Dendritic cell treated with granulocyte-macrophage colony-stimulating factor and Interleukin-4, amounts not matched to agents 40 ng/mL and 50 ng/mL, for 4 days (primary cell): ENCODE results near the gene MYL12A.
"Not testable (repeated sequence)": the region's sequence is repeated elsewhere in the genome, so short reads cannot be mapped to it uniquely, and the experiment has no call there.

Experiments used
- H3K27ac Mint-ChIP-seq: one replicate; pipeline ENCODE4 v1.8.0; 2022; ENCODE audit warnings: mild to moderate bottlenecking, mixed read lengths
- H3K27me3 Mint-ChIP-seq: one replicate; pipeline ENCODE4 v1.8.0; 2022; ENCODE audit warnings: mild to moderate bottlenecking, mixed read lengths
- H3K36me3 Mint-ChIP-seq: one replicate; pipeline ENCODE4 v1.8.0; 2022; ENCODE audit warnings: low read depth, mixed read lengths
- H3K4me1 Mint-ChIP-seq: one replicate; pipeline ENCODE4 v1.8.0; 2022; ENCODE audit warnings: low read depth, mixed read lengths
- H3K4me3 Mint-ChIP-seq: one replicate; pipeline ENCODE4 v1.8.0; 2022; ENCODE audit warnings: mild to moderate bottlenecking, moderate library complexity, mixed read lengths
- H3K9me3 Mint-ChIP-seq: one replicate; pipeline ENCODE4 v1.8.0; 2022; ENCODE audit warnings: mixed read lengths
- intact Hi-C: fragments of 100-400 bp; cut with micrococcal nuclease; formaldehyde crosslinking; loops from one replicate; pipeline ENCODE4 v1.15.0; 2022

The MYL12A gene

GRCh38 chr18:3218819-3219218 is 28.8 kb upstream of the MYL12A start:
- Mint-ChIP-seq H3K9me3 (no peaks in the 10 kb centered on the region), H3K4me1 (peaks cover 5% of the 10 kb centered on the region), H3K27ac (no peak overlapping the region), H3K4me3 (no peak overlapping the region), H3K36me3 (peaks cover 12% of the 10 kb centered on the region), H3K27me3 (no peaks in the 10 kb centered on the region)
- intact Hi-C loops, result no loop called here

- H3K27ac Mint-ChIP-seq, result no peak overlapping the region
These were observed 28.4 kb upstream of the MYL12A start for GRCh38 chr18:3219241-3219630.

GRCh38 chr18:3219631-3220335 is 27.8 kb upstream of the MYL12A start, which contains the start of gene MYOM1:
Gene MYOM1 (minus strand): TSS chr18:3219968. CDS start chr18:3215223, 4,745 bp downstream.
- no peak within 1 kb of the TSS for H3K4me3 Mint-ChIP-seq
- H3K27ac Mint-ChIP-seq, result no peak within 1 kb of the TSS
- no peaks in the 10 kb centered on the region for H3K27me3 Mint-ChIP-seq
- peaks cover 6% of the 10 kb centered on the region for H3K36me3 Mint-ChIP-seq
- H3K4me1 Mint-ChIP-seq, result peaks cover 5% of the 10 kb centered on the region
- intact Hi-C loops, result no loop called here
- no peaks in the 10 kb centered on the region for H3K9me3 Mint-ChIP-seq

More at GRCh38 chr18:3219241-3219630, 28.4 kb upstream of the MYL12A start:
- intact Hi-C loops, result no loop called here
- Mint-ChIP-seq H3K4me3 (no peak overlapping the region), H3K27me3 (no peaks in the 10 kb centered on the region), H3K36me3 (peaks cover 11% of the 10 kb centered on the region), H3K9me3 (no peaks in the 10 kb centered on the region), H3K4me1 (peaks cover 5% of the 10 kb centered on the region)

- H3K27me3 Mint-ChIP-seq, H3K4me3 Mint-ChIP-seq, H3K27ac Mint-ChIP-seq, H3K9me3 Mint-ChIP-seq, H3K36me3 Mint-ChIP-seq, H3K4me1 Mint-ChIP-seq, intact Hi-C loops: not testable (repeated sequence)
These were observed 26.7 kb upstream of the MYL12A start for GRCh38 chr18:3220868-3221267.

- Mint-ChIP-seq H3K27me3 (no peaks in the 10 kb centered on the region), H3K9me3 (no peaks in the 10 kb centered on the region), H3K4me1 (peaks cover 2% of the 10 kb centered on the region), H3K36me3 (no peaks in the 10 kb centered on the region), H3K27ac (no peak overlapping the region), H3K4me3 (no peak overlapping the region)
- intact Hi-C loops, result no loop called here
These were observed 26.1 kb upstream of the MYL12A start for GRCh38 chr18:3221496-3221895.

- Mint-ChIP-seq H3K4me3 (no peak overlapping the region), H3K27ac (no peak overlapping the region), H3K36me3 (no peaks in the 10 kb centered on the region), H3K9me3 (no peaks in the 10 kb centered on the region), H3K4me1 (no peaks in the 10 kb centered on the region), H3K27me3 (no peaks in the 10 kb centered on the region)
- intact Hi-C loops, result no loop called here
These were observed 24.2 kb upstream of the MYL12A start for GRCh38 chr18:3223356-3223755.

GRCh38 chr18:3224223-3224622 is 23.4 kb upstream of the MYL12A start:
- Mint-ChIP-seq H3K27ac (no peak overlapping the region), H3K27me3 (no peaks in the 10 kb centered on the region), H3K4me3 (no peak overlapping the region), H3K4me1 (no peaks in the 10 kb centered on the region), H3K9me3 (no peaks in the 10 kb centered on the region), H3K36me3 (no peaks in the 10 kb centered on the region)
- intact Hi-C loops, result no loop called here

GRCh38 chr18:3225588-3225987 is 22.0 kb upstream of the MYL12A start:
- no peaks in the 10 kb centered on the region for H3K4me1 Mint-ChIP-seq
- intact Hi-C loops, result no loop called here
- no peaks in the 10 kb centered on the region for H3K9me3 Mint-ChIP-seq
- H3K27ac Mint-ChIP-seq, result no peak overlapping the region
- no peaks in the 10 kb centered on the region for H3K36me3 Mint-ChIP-seq
- no peak overlapping the region for H3K4me3 Mint-ChIP-seq
- no peaks in the 10 kb centered on the region for H3K27me3 Mint-ChIP-seq

- Mint-ChIP-seq H3K27ac (no peak overlapping the region), H3K9me3 (no peaks in the 10 kb centered on the region), H3K4me3 (no peak overlapping the region), H3K4me1 (no peaks in the 10 kb centered on the region), H3K27me3 (no peaks in the 10 kb centered on the region), H3K36me3 (no peaks in the 10 kb centered on the region)
- intact Hi-C loops, result no loop called here
These were observed 21.6 kb upstream of the MYL12A start for GRCh38 chr18:3226048-3226447.

- H3K36me3 Mint-ChIP-seq, result no peaks in the 10 kb centered on the region
- intact Hi-C loops, result no loop called here
- H3K27ac Mint-ChIP-seq, result no peak overlapping the region
- no peaks in the 10 kb centered on the region for H3K9me3 Mint-ChIP-seq
- H3K27me3 Mint-ChIP-seq, result no peaks in the 10 kb centered on the region
- H3K4me1 Mint-ChIP-seq, result no peaks in the 10 kb centered on the region
- H3K4me3 Mint-ChIP-seq, result no peak overlapping the region
These were observed 16.9 kb upstream of the MYL12A start for GRCh38 chr18:3230401-3231334.

- Mint-ChIP-seq H3K9me3 (no peaks in the 10 kb centered on the region), H3K27me3 (no peaks in the 10 kb centered on the region), H3K36me3 (no peaks in the 10 kb centered on the region), H3K4me1 (no peaks in the 10 kb centered on the region), H3K27ac (no peak overlapping the region), H3K4me3 (no peak overlapping the region)
- intact Hi-C loops, result no loop called here
These were observed 14.6 kb upstream of the MYL12A start for GRCh38 chr18:3233004-3233403.

GRCh38 chr18:3233433-3234168 is 14.0 kb upstream of the MYL12A start:
- no peaks in the 10 kb centered on the region for H3K27me3 Mint-ChIP-seq
- no peak overlapping the region for H3K4me3 Mint-ChIP-seq
- H3K9me3 Mint-ChIP-seq, result no peaks in the 10 kb centered on the region
- no peaks in the 10 kb centered on the region for H3K36me3 Mint-ChIP-seq
- intact Hi-C loops, result no loop called here
- H3K27ac Mint-ChIP-seq, result no peak overlapping the region
- H3K4me1 Mint-ChIP-seq, result peaks cover 1% of the 10 kb centered on the region

GRCh38 chr18:3234457-3234856 is 13.1 kb upstream of the MYL12A start:
- no peaks in the 10 kb centered on the region for H3K27me3 Mint-ChIP-seq
- peaks cover 9% of the 10 kb centered on the region for H3K4me1 Mint-ChIP-seq
- intact Hi-C loops, result no loop called here
- H3K36me3 Mint-ChIP-seq, result no peaks in the 10 kb centered on the region
- H3K9me3 Mint-ChIP-seq, result no peaks in the 10 kb centered on the region
- H3K27ac Mint-ChIP-seq, result no peak overlapping the region
- no peak overlapping the region for H3K4me3 Mint-ChIP-seq

- Mint-ChIP-seq H3K4me3 (no peak overlapping the region), H3K27me3 (no peaks in the 10 kb centered on the region), H3K9me3 (peaks cover 5% of the 10 kb centered on the region), H3K36me3 (peaks cover 5% of the 10 kb centered on the region), H3K27ac (no peak overlapping the region), H3K4me1 (peaks cover 9% of the 10 kb centered on the region)
- intact Hi-C loops, result no loop called here
These were observed 11.8 kb upstream of the MYL12A start for GRCh38 chr18:3235846-3236245.
